HepG2 (cell line): Measurements from ENCODE around the gene CDSN. TPM values are rescaled to one million over a fixed set of nuclear protein-coding genes. Genes with fewer than 3 reads are reported as not detected.

ENCODE experiments used
- ATAC-seq: fragments of 200-7000 bp; cut with Tn5 transposase; 3 replicates; pipeline ENCODE4 v1.9.1; 2020; ENCODE audit warnings: mild to moderate bottlenecking, moderate library complexity
- BruUV-seq: library from RNA; stranded (reverse); fragments of 400-500 nt; replicated peaks from 2 replicates; lab custom pipeline; 2021; lab: Mats Ljungman, UMichigan
- CTCF ChIA-PET: fragments of 300-600 bp; formaldehyde crosslinking; extraction: SDS; loops from one replicate; lab custom pipeline; 2021; ENCODE audit warnings: low total read pairs, inconsistent platforms, low intra/inter-chr PET ratio; lab: Yijun Ruan, JAX
- POLR2A ChIA-PET: fragments of 350-600 bp; sonication (Branson Sonifier 250); formaldehyde crosslinking; loops from one replicate; lab custom pipeline; 2020; ENCODE audit warnings: antibody characterized with exemption, inconsistent platforms; lab: Yijun Ruan, JAX
- DNase-seq: peaks from one replicate; pipeline ENCODE4 v3.0.0-alpha.2; 2015; ENCODE audit warnings: low spot score
- FAIRE-seq: peaks from 3 replicates; lab custom pipeline; 2011; peaks lifted over from hg19 to GRCh38; lab: Jason Lieb, UNC
- H2AFZ ChIP-seq: one replicate; pipeline ENCODE4 v1.6.1; 2011; ENCODE audit warnings: low read length, inconsistent platforms
- H3K27ac ChIP-seq: fragments of 300-600 bp; 3 replicates; pipeline ENCODE4 v1.8.0; 2011; ENCODE audit warnings: mixed run types, mild to moderate bottlenecking, mixed read lengths, low read length, inconsistent platforms; ENCODE audit not compliant: insufficient read depth; ENCODE audit errors: extremely low read length
- H3K27me3 ChIP-seq, 2 experiments: fragments of 200-600 bp in 1 of 2; 2 replicates in 1 of 2; 3 replicates in 1 of 2; pipeline versions ENCODE4 v1.6.0 to v1.8.0; 2011; ENCODE audit warnings: low read length in 2 of 2, mild to moderate bottlenecking in 2 of 2, moderate library complexity in 2 of 2, inconsistent platforms in 1 of 2; ENCODE audit not compliant: insufficient read depth in 2 of 2, control insufficient read depth in 1 of 2
- H3K36me3 ChIP-seq, 2 experiments: fragments of 200-600 bp in 1 of 2; replicated peaks in 1 of 2; 2 replicates in 1 of 2; 3 replicates in 1 of 2; pipeline versions ENCODE4 v1.5.1 to v1.8.0; 2011; ENCODE audit warnings: low read length in 2 of 2, inconsistent platforms in 1 of 2; ENCODE audit not compliant: insufficient read depth in 2 of 2, control insufficient read depth in 1 of 2
- H3K4me1 ChIP-seq: 2 replicates; pipeline ENCODE4 v1.5.1; 2012; ENCODE audit warnings: low read length, inconsistent platforms; ENCODE audit not compliant: insufficient read depth
- H3K4me2 ChIP-seq: 2 replicates; pipeline ENCODE4 v1.6.0; 2011; ENCODE audit warnings: low read depth, low read length, inconsistent platforms
- H3K4me3 ChIP-seq, 3 experiments: fragments of 200-600 bp in 1 of 3; sonication (generic), shearing (Covaris generic) in 1 of 3; replicated peaks in 1 of 3; 2 replicates each; pipeline ENCODE4 v1.5.1; 2011 to 2016; ENCODE audit warnings: low read length in 3 of 3, inconsistent platforms in 2 of 3, low read depth in 2 of 3, mild to moderate bottlenecking in 2 of 3, control low read depth in 1 of 3, mixed read lengths in 1 of 3; ENCODE audit not compliant: insufficient read depth in 1 of 3
- H3K79me2 ChIP-seq: one replicate; pipeline ENCODE4 v1.6.1; 2011; ENCODE audit warnings: low read length, inconsistent platforms; ENCODE audit not compliant: insufficient read depth
- H3K9ac ChIP-seq: 2 replicates; pipeline ENCODE4 v1.6.0; 2011; ENCODE audit warnings: mild to moderate bottlenecking, low read depth, low read length, inconsistent platforms; ENCODE audit not compliant: insufficient read depth
- H3K9me3 ChIP-seq: 2 replicates; pipeline ENCODE4 v1.5.1; 2012; ENCODE audit warnings: mild to moderate bottlenecking, low read length
- H4K20me1 ChIP-seq: 2 replicates; pipeline ENCODE4 v1.6.0; 2011; ENCODE audit warnings: inconsistent platforms, mild to moderate bottlenecking, low read length, moderate library complexity; ENCODE audit not compliant: insufficient read depth
- CENPX ChIP-seq: sonication (generic); formaldehyde crosslinking; IDR thresholded peaks from 2 replicates; pipeline ENCODE4 v1.9.0; 2021; ENCODE audit warnings: mild to moderate bottlenecking, missing genetic modification reagents, moderate library complexity
- EP300 ChIP-seq, 3 experiments: sonication (generic) in 1 of 3; formaldehyde crosslinking in 1 of 3; IDR thresholded peaks; 2 replicates each; pipeline versions ENCODE4 v1.5.1 to v1.6.1; 2011 to 2020; ENCODE audit warnings: low read depth in 2 of 3, low read length in 2 of 3, borderline replicate concordance in 1 of 3, improper control_type of control experiment in 1 of 3, mild to moderate bottlenecking in 1 of 3, missing genetic modification reagents in 1 of 3, moderate library complexity in 1 of 3
- FOSL1 ChIP-seq: sonication (generic); formaldehyde crosslinking; IDR thresholded peaks from 2 replicates; pipeline ENCODE4 v1.9.0; 2021; ENCODE audit warnings: missing genetic modification reagents, borderline replicate concordance
- HDAC6 ChIP-seq: fragments of 200-600 bp; sonication (generic); IDR thresholded peaks from 2 replicates; pipeline ENCODE4 v1.7.0; 2017; ENCODE audit warnings: mild to moderate bottlenecking, antibody characterized with exemption, low read length, low read depth
- MAFK ChIP-seq, 2 experiments: IDR thresholded peaks in 1 of 2; conservative IDR thresholded peaks in 1 of 2; 2 replicates each; pipeline ENCODE4 v1.6.1; 2011; ENCODE audit warnings: improper control_type of control experiment in 2 of 2, low read length in 2 of 2
- MEIS2 ChIP-seq: sonication (generic); formaldehyde crosslinking; IDR thresholded peaks from 2 replicates; pipeline ENCODE4 v1.9.0; 2021; ENCODE audit warnings: mild to moderate bottlenecking, missing genetic modification reagents
- SMAD1 ChIP-seq: sonication (generic); formaldehyde crosslinking; IDR thresholded peaks from 2 replicates; pipeline ENCODE4 v1.4.0; 2020; ENCODE audit warnings: missing genetic modification reagents, low read depth, mild to moderate bottlenecking, borderline replicate concordance
- WIZ ChIP-seq: sonication (generic); formaldehyde crosslinking; IDR thresholded peaks from 2 replicates; pipeline ENCODE4 v1.5.1; 2020; ENCODE audit warnings: mild to moderate bottlenecking, missing genetic modification reagents
- ZFP41 ChIP-seq: sonication (generic); formaldehyde crosslinking; IDR thresholded peaks from 2 replicates; pipeline ENCODE4 v1.4.0; 2020; ENCODE audit warnings: mild to moderate bottlenecking, missing genetic modification reagents, borderline replicate concordance
- ZNF235 ChIP-seq: sonication (generic); formaldehyde crosslinking; IDR thresholded peaks from 2 replicates; pipeline ENCODE4 v1.8.1; 2023; ENCODE audit warnings: mild to moderate bottlenecking, missing genetic modification reagents, borderline replicate concordance
- ZNF34 ChIP-seq: sonication (generic); formaldehyde crosslinking; IDR thresholded peaks from 2 replicates; pipeline ENCODE4 v1.4.0; 2020; ENCODE audit warnings: mild to moderate bottlenecking, missing genetic modification reagents, borderline replicate concordance
- ZNF746 ChIP-seq: sonication (generic); formaldehyde crosslinking; IDR thresholded peaks from 2 replicates; pipeline ENCODE4 v1.8.0; 2022; ENCODE audit warnings: mild to moderate bottlenecking, missing genetic modification reagents
- ZNF784 ChIP-seq: sonication (generic); formaldehyde crosslinking; IDR thresholded peaks from 2 replicates; pipeline ENCODE4 v1.5.1; 2020; ENCODE audit warnings: missing genetic modification reagents, mild to moderate bottlenecking, borderline replicate concordance
- ZNF878 ChIP-seq: sonication (generic); formaldehyde crosslinking; IDR thresholded peaks from 2 replicates; pipeline ENCODE4 v1.8.1; 2023; ENCODE audit warnings: mild to moderate bottlenecking, missing genetic modification reagents, moderate library complexity
- WGBS: methylation state at CpG from one replicate; pipeline ENCODE4 v1.1.6; 2017; ENCODE audit warnings: low lambda C conversion rate; 5-methylcytosine and 5-hydroxymethylcytosine counted together
- in situ Hi-C: cut with HindIII; loops from 2 replicates; pipeline ENCODE4 v1.10.0; 2017; ENCODE audit warnings: low pct_unique_long_range_greater_than_20kb; ENCODE audit not compliant: extremely low pct_ligation_motif_present
- intact Hi-C: fragments of 100-400 bp; cut with micrococcal nuclease; formaldehyde crosslinking; loops from one replicate; pipeline ENCODE4 v1.10.0; 2022; ENCODE audit not compliant: unreplicated experiment
- polyA plus RNA-seq, 8 experiments: library from polyadenylated mRNA; depleted of rRNA in 3 of 8; stranded (reverse) in 7 of 8; unstranded in 1 of 8; fragments of >200 nt; fragmentation: Illumina TruSeq in 4 of 8; extraction: Trizol in 4 of 8; gene quantifications; 2 replicates each; pipeline versions ENCODE4 v1.2.1 to v1.2.3, GENCODE V29; 2011 to 2016; ENCODE audit warnings: low read depth in 4 of 8, missing spikeins in 1 of 8, mixed read lengths in 1 of 8; ENCODE audit not compliant: insufficient read depth in 1 of 8
- total RNA-seq, 5 experiments: library from RNA; depleted of rRNA; stranded (reverse); fragments of >200 nt; fragmentation: Illumina TruSeq; extraction: Trizol; gene quantifications; 2 replicates each; pipeline ENCODE4 v1.2.3, GENCODE V29; 2016; ENCODE audit warnings: low read depth in 1 of 5
- TF ChIP-seq, protein P1 (sequence below): sonication (generic); formaldehyde crosslinking; IDR thresholded peaks from 2 replicates; pipeline ENCODE4 v1.4.0; 2020; ENCODE audit warnings: missing genetic modification reagents
- TF ChIP-seq, protein P2 (sequence below): sonication (generic); formaldehyde crosslinking; conservative IDR thresholded peaks from 2 replicates; pipeline ENCODE4 v1.4.0; 2020; ENCODE audit warnings: missing genetic modification reagents
- TF ChIP-seq, protein P3 (sequence below): sonication (generic); formaldehyde crosslinking; IDR thresholded peaks from 2 replicates; pipeline ENCODE4 v1.4.0; 2020; ENCODE audit warnings: missing genetic modification reagents, low read depth, mild to moderate bottlenecking, borderline replicate concordance

CDSN gene
- total and polyA plus RNA-seq, 2 of the 13 experiments (the other 11 are each of a cell fraction or from before 2014, with no cell fraction given), result not detected

DNA sequence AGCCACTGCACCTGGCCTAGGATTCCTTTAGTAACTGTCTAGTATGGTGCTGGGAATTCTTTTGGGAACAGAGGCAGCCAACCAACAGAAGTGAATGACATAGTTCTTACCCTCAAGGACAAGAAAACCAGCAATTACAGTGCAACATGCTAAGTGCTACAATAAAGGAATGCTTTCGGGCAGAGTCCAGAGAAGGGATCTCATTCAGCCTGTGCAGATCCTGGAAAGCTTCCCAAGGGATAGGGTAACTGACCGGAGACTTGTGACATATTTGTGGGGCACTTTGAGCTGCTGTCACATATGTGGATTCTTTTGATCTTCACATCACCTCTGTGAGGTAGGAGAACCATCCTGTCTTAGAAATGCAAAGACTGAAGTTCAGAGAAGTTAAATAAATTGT lies 54.7 kb downstream of the CDSN start:
- no peaks in the 10 kb centered on the region for H3K36me3 ChIP-seq
- in situ Hi-C loops (no loop called here), intact Hi-C loops (loop anchor here (5.0 kb wide), 1 partner anchor 238 kb away; no protein-coding TSS in a partner anchor)
- TF ChIP-seq HDAC6 (no peak), CENPX (CRISPR knock-in tag) (no peak), EP300 (IDR thresholded peaks at IDR 0.05; ENCODE audit: low read depth in 2 of 2, low read length in 2 of 2) (no peak), EP300 (CRISPR knock-in tag; IDR thresholded peaks at IDR 0.05; ENCODE audit: borderline replicate concordance) (no peak), MEIS2 (CRISPR knock-in tag) (no peak), ZNF34 (CRISPR knock-in tag) (no peak), FOSL1 (CRISPR knock-in tag) (no peak), ZNF235 (CRISPR knock-in tag) (no peak), WIZ (no peak), ZFP41 (CRISPR knock-in tag) (no peak), ZNF784 (CRISPR knock-in tag) (no peak), SMAD1 (CRISPR knock-in tag) (no peak), ZNF878 (CRISPR knock-in tag) (no peak), MAFK (conservative IDR thresholded peaks at IDR 0.05 in 1 of 2, IDR thresholded peaks at IDR 0.05 in 1 of 2; ENCODE audit: low read length in 2 of 2) (no peak), ZNF746 (CRISPR knock-in tag) (no peak)
- TF ChIP-seq, protein P1, sequence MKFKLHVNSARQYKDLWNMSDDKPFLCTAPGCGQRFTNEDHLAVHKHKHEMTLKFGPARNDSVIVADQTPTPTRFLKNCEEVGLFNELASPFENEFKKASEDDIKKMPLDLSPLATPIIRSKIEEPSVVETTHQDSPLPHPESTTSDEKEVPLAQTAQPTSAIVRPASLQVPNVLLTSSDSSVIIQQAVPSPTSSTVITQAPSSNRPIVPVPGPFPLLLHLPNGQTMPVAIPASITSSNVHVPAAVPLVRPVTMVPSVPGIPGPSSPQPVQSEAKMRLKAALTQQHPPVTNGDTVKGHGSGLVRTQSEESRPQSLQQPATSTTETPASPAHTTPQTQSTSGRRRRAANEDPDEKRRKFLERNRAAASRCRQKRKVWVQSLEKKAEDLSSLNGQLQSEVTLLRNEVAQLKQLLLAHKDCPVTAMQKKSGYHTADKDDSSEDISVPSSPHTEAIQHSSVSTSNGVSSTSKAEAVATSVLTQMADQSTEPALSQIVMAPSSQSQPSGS (CRISPR knock-in tag), result no peak
- TF ChIP-seq, protein P2, sequence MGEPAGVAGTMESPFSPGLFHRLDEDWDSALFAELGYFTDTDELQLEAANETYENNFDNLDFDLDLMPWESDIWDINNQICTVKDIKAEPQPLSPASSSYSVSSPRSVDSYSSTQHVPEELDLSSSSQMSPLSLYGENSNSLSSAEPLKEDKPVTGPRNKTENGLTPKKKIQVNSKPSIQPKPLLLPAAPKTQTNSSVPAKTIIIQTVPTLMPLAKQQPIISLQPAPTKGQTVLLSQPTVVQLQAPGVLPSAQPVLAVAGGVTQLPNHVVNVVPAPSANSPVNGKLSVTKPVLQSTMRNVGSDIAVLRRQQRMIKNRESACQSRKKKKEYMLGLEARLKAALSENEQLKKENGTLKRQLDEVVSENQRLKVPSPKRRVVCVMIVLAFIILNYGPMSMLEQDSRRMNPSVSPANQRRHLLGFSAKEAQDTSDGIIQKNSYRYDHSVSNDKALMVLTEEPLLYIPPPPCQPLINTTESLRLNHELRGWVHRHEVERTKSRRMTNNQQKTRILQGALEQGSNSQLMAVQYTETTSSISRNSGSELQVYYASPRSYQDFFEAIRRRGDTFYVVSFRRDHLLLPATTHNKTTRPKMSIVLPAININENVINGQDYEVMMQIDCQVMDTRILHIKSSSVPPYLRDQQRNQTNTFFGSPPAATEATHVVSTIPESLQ (CRISPR knock-in tag), result no peak
- TF ChIP-seq, protein P3, sequence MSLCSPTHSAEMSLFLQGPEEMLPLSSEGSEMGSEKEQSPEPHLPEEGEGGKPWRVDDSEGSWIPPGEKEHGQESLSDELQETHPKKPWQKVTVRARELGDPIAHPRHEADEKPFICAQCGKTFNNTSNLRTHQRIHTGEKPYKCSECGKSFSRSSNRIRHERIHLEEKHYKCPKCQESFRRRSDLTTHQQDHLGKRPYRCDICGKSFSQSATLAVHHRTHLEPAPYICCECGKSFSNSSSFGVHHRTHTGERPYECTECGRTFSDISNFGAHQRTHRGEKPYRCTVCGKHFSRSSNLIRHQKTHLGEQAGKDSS, result no peak

More for the DNA sequence above, 54.7 kb downstream of the CDSN start:
- Histone ChIP-seq H2AFZ (no peak overlapping the region), H3K27ac (no peak overlapping the region), H3K4me3 (no peak overlapping the region), H3K9me3 (no peaks in the 10 kb centered on the region), H3K79me2 (no peaks in the 10 kb centered on the region), H3K4me2 (no peak overlapping the region), H3K27me3 (0 out of 5 replicates have a peak, but pooled peaks cover 0 to 3% of the 10 kb centered on the region in 2 experiments), H3K4me1 (no peaks in the 10 kb centered on the region), H3K9ac (no peak overlapping the region), H4K20me1 (no peaks in the 10 kb centered on the region)
- ChIA-PET POLR2A (no interaction called here), CTCF (no interaction called here)
- DNase-seq, result no peak
- ATAC-seq, result no peak
- FAIRE-seq, result no peak
- no TSS peak for BruUV-seq
- whole genome bisulfite sequencing, result 9% methylated on average over 2 of the region's 2 CpGs
